GM18868 (cell line): Measurements from ENCODE around the gene CNTNAP5.

ENCODE experiments used
- ATAC-seq: cut with Tn5 transposase; IDR thresholded peaks from one replicate; pipeline ENCODE4 v1.9.1; 2021; ENCODE audit warnings: mild to moderate bottlenecking, moderate library complexity; ENCODE audit not compliant: unreplicated experiment

Gene CNTNAP5

GRCh38 chr2:124953921-124954320 lies 928.8 kb downstream of the CNTNAP5 start:
- no peak for ATAC-seq

DNA sequence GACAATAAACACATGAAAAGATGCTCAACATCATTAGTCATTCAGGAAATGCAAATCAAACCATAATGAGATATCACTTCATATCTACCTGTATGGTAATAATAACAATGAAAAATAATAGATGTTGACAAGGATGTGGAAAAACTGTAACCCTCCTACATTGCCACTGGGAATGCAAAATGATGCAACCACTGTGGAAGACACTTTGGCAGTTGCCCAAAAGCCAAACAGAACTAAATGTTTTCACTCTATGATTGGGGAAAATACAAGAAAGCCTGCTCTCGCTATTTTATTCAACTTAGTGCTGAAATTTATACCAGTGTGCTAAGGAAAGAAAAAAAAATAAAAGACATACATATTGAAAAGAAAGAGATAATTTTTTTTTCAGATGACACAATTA lies 934.5 kb downstream of the CNTNAP5 start:
- no peak for ATAC-seq

DNA sequence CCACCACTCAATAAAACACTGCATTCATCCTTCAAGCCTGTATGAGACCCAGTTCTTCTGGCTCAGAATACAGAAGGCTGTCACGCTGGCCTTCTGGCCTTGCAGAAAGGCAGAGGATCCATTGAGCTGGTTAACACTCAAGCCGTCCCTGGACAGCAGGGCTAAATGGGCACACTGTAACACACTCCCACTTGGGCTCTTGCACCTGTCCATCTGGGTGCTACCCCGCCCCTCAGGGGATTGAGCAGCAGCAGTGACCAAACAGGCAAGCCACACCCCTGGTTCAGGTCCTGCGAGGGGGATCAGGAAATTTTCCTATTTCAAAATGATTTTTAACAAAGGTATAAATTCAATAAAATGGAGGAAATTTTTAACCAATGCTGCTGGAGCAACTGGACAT lies 936.0 kb downstream of the CNTNAP5 start:
- no peak for ATAC-seq
